NCI-H748 (cell line): ENCODE results near the gene RGMB.
A peak's percentile ranks its signal among the peaks of the same experiment; 100 is the strongest.
"Not testable (repeated sequence)": the region's sequence is repeated elsewhere in the genome, so short reads cannot be mapped to it uniquely, and the experiment has no call there.

Source experiments
- DNase-seq: peaks from one replicate; lab custom pipeline; 2025; ENCODE audit not compliant: unreplicated experiment; lab: John Stamatoyannopoulos, UW

The RGMB gene, protein sequence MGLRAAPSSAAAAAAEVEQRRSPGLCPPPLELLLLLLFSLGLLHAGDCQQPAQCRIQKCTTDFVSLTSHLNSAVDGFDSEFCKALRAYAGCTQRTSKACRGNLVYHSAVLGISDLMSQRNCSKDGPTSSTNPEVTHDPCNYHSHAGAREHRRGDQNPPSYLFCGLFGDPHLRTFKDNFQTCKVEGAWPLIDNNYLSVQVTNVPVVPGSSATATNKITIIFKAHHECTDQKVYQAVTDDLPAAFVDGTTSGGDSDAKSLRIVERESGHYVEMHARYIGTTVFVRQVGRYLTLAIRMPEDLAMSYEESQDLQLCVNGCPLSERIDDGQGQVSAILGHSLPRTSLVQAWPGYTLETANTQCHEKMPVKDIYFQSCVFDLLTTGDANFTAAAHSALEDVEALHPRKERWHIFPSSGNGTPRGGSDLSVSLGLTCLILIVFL

DNA sequence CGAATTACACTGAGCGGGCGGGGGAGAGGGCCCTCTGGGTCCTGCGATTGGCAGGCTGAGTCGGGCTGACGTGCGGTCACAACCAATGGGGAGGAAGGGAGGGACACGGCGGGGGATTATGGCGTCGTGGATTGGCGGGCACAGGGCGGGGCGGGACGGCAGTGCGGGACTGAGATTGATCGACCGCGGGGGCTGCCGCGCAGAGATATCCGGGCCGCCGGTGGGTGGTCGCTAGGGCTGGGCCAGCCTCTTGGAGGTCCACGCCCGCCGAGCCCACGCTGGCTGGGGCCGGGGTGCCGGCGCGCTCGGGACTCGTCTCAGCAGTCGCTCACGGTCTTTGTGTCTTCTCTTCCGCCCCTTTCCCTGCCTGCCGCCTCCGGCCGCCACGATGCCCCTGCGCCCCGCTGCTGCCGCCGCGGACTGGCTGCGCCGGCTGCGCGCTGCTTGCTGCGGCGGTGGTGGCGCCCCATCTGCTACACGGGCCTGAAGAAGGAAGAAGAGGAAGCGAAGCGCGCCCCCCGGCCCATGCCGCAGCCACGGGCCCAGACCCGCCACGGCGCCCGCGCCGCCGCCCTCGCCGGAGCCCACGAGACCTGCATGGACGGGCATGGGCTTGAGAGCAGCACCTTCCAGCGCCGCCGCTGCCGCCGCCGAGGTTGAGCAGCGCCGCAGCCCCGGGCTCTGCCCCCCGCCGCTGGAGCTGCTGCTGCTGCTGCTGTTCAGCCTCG lies at the start of gene RGMB:
Gene RGMB (plus strand): TSS at position 200 of the 728 bp plus-strand sequence. CDS start 408 bp downstream, at position 608.
- peak; percentile 99 for DNase-seq

GRCh38 chr5:98726258-98726657 lies 47.2 kb upstream of the RGMB start:
- DNase-seq = no peak

- DNase-seq = no peak
Observed at GRCh38 chr5:98727686-98728085, 45.8 kb upstream of the RGMB start.

GRCh38 chr5:98734646-98735045 lies 38.8 kb upstream of the RGMB start:
- no peak for DNase-seq

DNA sequence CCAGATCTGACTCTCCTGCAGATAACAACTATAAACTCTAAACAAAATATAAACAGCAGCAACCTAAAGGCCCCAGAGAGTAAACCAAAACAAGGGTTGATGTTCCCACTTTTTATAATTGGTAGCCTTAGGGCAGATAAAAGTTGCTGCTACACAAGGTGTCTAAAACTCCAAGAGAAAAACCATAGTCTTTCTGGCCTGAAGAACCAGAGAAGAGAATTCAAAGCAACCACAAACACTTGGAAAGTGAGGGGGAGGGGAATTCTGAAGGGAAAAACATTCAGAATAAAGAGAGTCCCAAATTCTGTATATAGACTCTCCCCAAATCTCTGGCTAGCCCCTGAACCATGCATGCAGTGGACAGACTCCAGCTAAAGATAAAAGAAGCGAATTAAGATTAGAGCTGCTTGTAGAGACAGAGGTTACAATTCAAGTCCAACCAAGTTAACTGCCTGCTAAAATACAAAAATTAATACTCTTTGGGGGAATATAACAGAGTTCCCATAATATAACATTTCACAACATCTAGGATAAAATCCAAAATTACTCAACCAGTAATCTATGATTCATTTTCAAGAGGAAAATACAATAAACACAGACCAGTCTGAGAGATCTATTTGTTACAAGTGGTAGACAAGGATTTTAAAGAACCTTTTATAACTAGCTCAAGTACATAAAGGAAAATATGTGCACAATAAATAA lies 37.5 kb upstream of the RGMB start:
- DNase-seq = no peak

DNA sequence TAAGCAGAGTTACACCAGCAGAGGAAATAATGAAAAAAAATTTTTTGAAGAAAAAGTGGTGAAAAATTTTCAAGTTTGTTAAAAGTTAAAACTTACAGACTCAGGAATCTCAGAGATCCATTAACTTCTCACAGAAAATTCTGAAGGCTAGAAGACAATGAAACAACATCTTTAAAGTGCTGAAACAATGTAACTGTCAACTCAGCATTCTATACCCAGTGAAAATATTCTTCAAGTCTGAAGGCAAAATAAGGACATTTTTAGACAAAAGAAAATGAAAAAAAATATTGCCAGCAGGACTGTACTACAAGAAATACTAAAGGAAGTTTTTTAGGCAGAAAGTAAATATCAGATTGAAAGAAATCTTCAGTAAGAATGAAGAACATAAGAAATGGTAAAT lies 36.7 kb upstream of the RGMB start:
- DNase-seq = no peak

DNA sequence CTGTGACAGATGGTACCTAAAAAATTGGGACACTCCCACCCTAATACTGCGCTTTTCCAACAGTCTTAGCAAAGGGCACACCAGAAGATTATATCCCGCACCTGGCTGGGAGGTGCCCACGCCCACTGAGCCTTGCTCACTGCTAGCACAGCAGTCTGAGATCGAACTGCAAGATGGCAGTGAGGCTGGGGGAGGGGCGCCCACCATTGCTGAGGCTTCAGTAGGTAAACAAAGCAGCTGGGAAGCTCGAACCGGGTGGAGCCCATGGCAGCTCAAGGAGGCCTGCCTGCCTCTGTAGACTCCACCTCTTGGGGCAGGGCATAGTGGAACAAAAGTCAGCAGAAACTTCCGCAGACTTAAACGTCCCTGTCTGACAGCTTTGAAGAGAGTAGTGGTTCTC lies 36.0 kb upstream of the RGMB start:
- not testable (repeated sequence) for DNase-seq

DNA sequence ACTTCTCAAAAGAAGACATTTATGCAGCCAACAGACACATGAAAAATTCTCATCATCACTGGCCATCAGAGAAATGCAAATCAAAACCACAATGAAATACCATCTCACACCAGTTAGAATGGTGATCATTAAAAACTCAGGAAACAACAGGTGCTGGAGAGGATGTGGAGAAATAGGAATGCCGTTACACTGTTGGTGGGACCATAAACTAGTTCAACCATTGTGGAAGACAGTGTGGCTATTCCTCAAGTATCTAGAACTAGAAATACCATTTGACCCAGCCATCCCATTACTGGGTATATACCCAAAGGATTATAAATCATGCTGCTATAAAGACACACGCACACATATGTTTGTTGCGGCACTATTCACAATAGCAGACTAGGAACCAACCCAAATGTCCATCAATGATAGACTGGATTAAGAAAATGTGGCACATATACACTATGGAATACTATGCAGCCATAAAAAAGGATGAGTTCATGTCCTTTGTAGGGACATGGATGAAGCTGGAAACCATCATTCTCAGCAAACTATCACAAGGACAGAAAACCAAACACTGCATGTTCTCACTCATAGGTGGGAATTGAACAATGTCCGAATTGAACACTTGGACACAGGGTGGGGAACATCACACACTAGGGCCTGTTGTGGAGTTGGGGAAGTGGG lies 34.8 kb upstream of the RGMB start:
- not testable (repeated sequence) for DNase-seq

DNA sequence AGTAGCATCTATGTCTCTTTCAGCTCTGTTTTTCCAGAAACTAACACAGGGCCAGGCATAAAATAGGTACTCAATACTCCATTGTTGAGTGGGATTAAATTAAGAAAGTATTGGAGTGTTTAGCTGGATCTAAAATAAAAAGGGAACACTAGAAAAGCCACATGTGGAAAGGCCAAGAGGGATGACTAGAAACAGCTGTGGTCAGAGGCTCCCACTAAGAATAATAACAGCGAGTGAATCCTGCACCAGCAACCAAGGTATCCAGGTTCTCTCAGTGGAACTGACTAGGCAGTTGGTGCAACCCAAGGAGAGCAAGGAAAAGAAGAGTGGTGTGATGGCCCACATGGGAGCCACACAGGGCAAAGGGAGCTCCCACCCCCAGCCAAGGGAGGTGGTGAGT lies 31.5 kb upstream of the RGMB start:
- no peak for DNase-seq

GRCh38 chr5:98742396-98743073 lies 30.9 kb upstream of the RGMB start:
- no peak for DNase-seq

DNA sequence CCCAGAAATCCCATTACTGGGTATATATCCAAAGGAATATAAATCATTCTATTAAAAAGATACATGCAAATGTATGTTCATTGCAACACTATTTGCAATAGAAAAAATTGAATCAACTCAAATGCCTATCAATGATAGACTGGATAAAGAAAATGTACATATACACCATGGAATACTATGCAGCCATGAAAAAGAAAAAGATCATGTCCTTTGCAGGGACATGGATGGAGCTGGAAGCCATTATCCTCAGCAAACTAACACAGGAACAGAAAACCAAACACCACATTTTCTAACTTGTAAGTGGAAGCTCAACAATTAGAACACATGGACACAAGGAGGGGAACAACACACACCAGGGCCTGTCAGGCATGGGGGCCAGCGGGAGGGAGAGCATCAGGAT lies 25.2 kb upstream of the RGMB start:
- not testable (repeated sequence) for DNase-seq

DNA sequence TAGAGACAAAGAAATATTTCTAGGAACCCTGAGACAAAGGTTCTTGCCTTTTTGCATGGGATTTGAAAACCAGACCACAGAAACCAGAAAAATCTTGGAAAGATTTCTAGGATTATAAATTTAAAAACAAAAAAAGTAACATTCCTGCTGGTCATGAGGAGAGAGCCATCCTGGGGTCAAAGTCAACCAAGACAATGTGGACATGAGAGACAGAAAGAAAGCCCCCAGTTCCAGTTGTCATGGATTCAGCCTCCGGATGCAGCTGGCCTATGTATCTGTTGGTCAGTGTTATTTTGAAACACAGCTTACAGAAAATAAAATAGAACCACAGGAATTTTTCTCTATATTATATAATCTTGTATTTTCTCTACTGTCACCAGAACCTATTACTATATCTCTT lies 24.4 kb upstream of the RGMB start:
- no peak for DNase-seq

- DNase-seq = peak; percentile 21
Observed at GRCh38 chr5:98750693-98751092, 22.8 kb upstream of the RGMB start.

DNA sequence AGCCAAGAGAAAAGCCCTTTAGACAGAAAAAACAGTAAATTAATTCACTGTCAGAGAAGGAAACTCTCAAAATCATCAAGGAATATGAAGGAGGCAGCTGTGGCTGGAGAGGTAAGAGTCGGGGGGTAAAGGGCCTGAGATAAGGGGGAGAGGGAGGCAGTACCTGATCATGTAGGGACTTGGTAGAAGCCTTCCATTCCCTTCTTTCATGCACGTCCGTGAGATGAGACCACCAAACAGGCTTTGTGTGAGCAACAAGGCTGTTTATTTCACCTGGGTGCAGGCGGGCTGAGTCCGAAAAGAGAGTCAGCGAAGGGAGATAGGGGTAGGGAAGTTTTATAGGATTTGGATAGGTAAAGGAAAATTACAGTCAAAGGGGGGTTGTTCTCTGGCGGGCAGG lies 21.1 kb upstream of the RGMB start:
- DNase-seq = not testable (repeated sequence)

DNA sequence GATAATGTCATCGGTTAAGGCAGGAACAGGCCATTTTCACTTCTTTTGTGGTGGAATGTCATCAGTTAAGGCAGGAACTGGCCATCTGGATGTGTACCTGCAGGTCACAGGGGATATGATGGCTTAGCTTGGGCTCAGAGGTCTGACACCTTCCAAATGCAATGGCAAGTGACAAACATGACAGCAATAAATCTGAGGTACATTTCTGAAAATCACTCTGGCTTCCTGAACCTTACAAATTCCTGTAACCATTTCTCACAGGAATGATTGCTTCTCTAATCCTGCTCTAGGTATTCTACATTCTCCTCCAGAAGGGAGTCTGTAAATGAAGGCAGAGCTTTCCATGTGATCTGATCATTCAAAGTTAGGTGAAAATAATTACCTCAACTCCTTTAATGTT lies 20.7 kb upstream of the RGMB start:
- DNase-seq = not testable (repeated sequence)

DNA sequence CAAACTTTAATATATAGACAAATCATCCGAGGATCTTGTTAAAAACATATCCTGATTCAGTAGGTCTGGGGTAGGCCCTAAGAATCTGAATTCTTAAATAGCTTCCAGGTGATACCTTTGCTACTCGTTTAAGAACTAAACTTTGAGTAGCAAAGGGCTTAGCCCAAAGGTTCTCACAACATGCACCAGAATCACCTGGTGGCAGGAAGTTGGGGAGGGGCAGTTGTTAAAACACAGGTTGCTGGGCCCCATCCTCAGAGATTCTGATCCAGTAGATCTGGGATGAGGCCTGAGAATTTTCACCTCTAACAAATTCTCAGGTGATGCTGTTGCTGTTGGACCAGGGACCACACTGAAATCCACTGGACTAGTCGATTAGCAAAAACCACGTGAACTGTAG lies 20.0 kb upstream of the RGMB start:
- DNase-seq = no peak

GRCh38 chr5:98755406-98755805 lies 18.1 kb upstream of the RGMB start:
- DNase-seq = no peak

DNA sequence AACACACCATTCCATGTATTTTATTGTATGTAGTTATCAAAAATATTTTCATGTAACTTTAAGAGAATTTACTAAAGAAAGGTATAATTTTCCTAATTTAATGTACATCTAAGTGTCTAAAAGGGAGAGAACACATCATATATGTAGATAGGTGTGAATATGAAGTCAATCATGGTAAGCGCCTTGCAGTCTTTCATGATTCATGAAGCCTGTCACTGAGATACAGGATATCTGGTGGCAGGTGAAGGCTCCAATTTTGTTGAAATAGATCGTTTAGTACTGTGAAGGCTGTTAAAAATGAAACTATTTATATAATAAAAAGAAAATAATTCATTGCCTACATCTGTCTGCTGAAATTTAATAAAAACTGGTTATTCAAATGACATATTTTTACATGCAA lies 15.5 kb upstream of the RGMB start:
- DNase-seq = no peak

DNA sequence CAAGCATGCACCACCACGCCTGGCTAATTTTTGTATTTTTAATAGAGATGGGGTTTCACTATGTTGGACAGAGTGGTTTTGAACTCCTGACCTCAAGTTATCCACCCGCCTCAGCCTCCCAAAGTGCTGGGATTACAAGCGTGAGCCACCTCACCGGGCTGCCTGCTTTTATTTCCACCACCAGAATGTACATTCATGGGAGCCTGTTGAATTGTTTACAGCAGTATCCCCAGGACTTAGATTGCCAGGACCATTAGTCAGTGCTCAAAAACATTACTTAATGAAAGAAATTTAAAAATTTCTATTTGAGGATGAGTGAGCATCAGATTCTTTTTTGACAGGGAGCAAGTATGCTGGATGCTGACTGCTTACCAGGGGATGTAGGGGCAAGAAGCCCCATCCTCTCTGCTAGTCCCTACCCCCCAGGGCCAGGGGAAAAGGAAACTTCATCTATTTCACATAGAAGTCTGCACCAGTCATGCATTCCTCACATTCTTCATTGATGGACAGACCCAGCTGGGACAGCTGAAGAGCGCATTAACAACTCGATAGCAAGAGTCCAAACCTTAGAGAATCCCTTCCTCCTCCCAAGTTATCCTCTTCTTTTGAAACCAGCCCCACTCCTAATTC lies 10.3 kb upstream of the RGMB start:
- no peak for DNase-seq

- DNase-seq = no peak
Observed at GRCh38 chr5:98765815-98766214, 7.6 kb upstream of the RGMB start.
